HepG2 (cell line): Measurements from ENCODE around the gene HYAL2. TPM values are rescaled to one million over a fixed set of nuclear protein-coding genes. Genes with fewer than 3 reads are reported as not detected.

Source experiments
- GATAD2A ChIP-seq: IDR thresholded peaks from 2 replicates; pipeline ENCODE4 v1.6.1; 2016
- HDAC2 ChIP-seq: sonication (generic); formaldehyde crosslinking; IDR thresholded peaks from 2 replicates; pipeline ENCODE4 v1.4.0; 2020; ENCODE audit warnings: missing genetic modification reagents
- ISL2 ChIP-seq: sonication (generic); formaldehyde crosslinking; IDR thresholded peaks from 2 replicates; pipeline ENCODE4 v1.5.0; 2020; ENCODE audit warnings: missing genetic modification reagents
- KLF13 ChIP-seq: sonication (generic); formaldehyde crosslinking; IDR thresholded peaks from 2 replicates; pipeline ENCODE4 v1.4.0; 2020; ENCODE audit warnings: mild to moderate bottlenecking, missing genetic modification reagents
- MYNN ChIP-seq: sonication (generic); formaldehyde crosslinking; IDR thresholded peaks from 2 replicates; pipeline ENCODE4 v1.4.0; 2020; ENCODE audit warnings: mild to moderate bottlenecking, low read depth, missing genetic modification reagents
- ZMYM2 ChIP-seq: sonication (generic); formaldehyde crosslinking; IDR thresholded peaks from 2 replicates; pipeline ENCODE4 v1.8.0; 2022; ENCODE audit warnings: mild to moderate bottlenecking, missing genetic modification reagents
- ZNF12 ChIP-seq: sonication (generic); formaldehyde crosslinking; IDR thresholded peaks from 2 replicates; pipeline ENCODE4 v1.5.0; 2020; ENCODE audit warnings: missing genetic modification reagents
- ZNF136 ChIP-seq: sonication (generic); formaldehyde crosslinking; IDR thresholded peaks from 2 replicates; pipeline ENCODE4 v1.8.1; 2022; ENCODE audit warnings: low read depth, mild to moderate bottlenecking, moderate library complexity, missing genetic modification reagents
- ZNF24 ChIP-seq: fragments of 450-650 bp; IDR thresholded peaks from 2 replicates; pipeline ENCODE4 v1.6.1; 2017; ENCODE audit warnings: antibody characterized with exemption, mild to moderate bottlenecking
- ZNF557 ChIP-seq: sonication (generic); formaldehyde crosslinking; IDR thresholded peaks from 2 replicates; pipeline ENCODE4 v1.4.0; 2020; ENCODE audit warnings: missing genetic modification reagents
- polyA plus RNA-seq, 8 experiments: library from polyadenylated mRNA; depleted of rRNA in 3 of 8; stranded (reverse) in 7 of 8; unstranded in 1 of 8; fragments of >200 nt; fragmentation: Illumina TruSeq in 4 of 8; extraction: Trizol in 4 of 8; gene quantifications; 2 replicates each; pipeline versions ENCODE4 v1.2.1 to v1.2.3, GENCODE V29; 2011 to 2016; ENCODE audit warnings: low read depth in 4 of 8, missing spikeins in 1 of 8, mixed read lengths in 1 of 8; ENCODE audit not compliant: insufficient read depth in 1 of 8
- total RNA-seq, 5 experiments: library from RNA; depleted of rRNA; stranded (reverse); fragments of >200 nt; fragmentation: Illumina TruSeq; extraction: Trizol; gene quantifications; 2 replicates each; pipeline ENCODE4 v1.2.3, GENCODE V29; 2016; ENCODE audit warnings: low read depth in 1 of 5
- TF ChIP-seq, protein P1 (sequence below): sonication (generic); formaldehyde crosslinking; IDR thresholded peaks from 2 replicates; pipeline ENCODE4 v1.4.0; 2020; ENCODE audit warnings: mild to moderate bottlenecking, low read depth, missing genetic modification reagents
- TF ChIP-seq, protein P2 (sequence below): sonication (generic); formaldehyde crosslinking; IDR thresholded peaks from 2 replicates; pipeline ENCODE4 v1.8.0; 2022; ENCODE audit warnings: missing genetic modification reagents, mild to moderate bottlenecking, inconsistent platforms, borderline replicate concordance
- TF ChIP-seq, protein P3 (sequence below): IDR thresholded peaks from 2 replicates; pipeline ENCODE4 v1.6.1; 2018; ENCODE audit warnings: missing genetic modification reagents
- TF ChIP-seq, protein P4 (sequence below): sonication (generic); formaldehyde crosslinking; IDR thresholded peaks from 2 replicates; pipeline ENCODE4 v1.9.0; 2021; ENCODE audit warnings: mild to moderate bottlenecking, missing genetic modification reagents
- TF ChIP-seq, protein P5 (sequence below): sonication (generic); formaldehyde crosslinking; conservative IDR thresholded peaks from 2 replicates; pipeline ENCODE4 v1.4.0; 2020; ENCODE audit warnings: missing genetic modification reagents

HYAL2 gene
- total and polyA plus RNA-seq, 2 of the 13 experiments (the other 11 are each of a cell fraction or from before 2014, with no cell fraction given), result 76.2 to 102 TPM

DNA sequence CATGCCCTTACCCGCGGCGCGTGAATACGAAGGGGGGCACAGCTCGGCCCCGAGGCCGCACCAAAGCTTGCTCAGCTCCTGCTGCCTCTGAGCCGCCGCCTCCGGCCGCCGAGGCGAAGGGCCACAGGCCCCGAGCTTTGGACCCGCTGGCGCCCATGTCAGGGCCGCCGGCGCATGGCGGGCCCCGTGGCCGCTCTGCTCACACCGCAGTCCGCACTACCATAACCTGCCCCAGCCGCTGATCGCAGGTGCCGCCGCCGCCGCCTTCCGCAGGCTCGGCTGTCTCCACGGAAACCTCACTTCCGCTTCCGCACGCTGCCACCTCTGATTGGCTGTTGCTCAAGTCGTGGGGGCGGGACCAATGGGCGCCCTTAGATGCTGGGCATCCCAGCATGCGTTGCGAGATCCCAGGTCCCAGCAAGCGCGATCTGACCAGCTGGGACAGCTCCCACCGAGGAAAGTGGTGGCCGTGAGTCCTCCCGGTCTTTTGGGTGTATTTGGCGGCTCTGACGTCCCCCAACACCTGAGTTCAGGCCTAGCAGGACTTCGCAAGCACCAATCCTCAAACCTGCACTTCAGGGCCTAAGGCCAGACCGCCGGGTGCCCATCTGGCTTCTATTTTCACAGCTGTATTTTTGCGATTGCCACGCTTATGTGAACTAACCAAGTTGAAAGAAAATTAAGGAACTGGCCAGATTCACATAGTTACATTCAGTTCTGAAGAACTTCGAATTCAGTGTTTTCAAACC, 5.6 kb upstream of the HYAL2 start, which contains the start of gene TUSC2 (continued):
- TF ChIP-seq HDAC2 (CRISPR knock-in tag) (peak; percentile 80), ZMYM2 (no peak), ISL2 (CRISPR knock-in tag) (peak; percentile 70), ZNF24 (no peak), KLF13 (no peak), ZNF136 (CRISPR knock-in tag) (no peak), GATAD2A (0 out of 2 replicates have a peak, but pooled peaks have one; percentile 14), ZNF12 (no peak), ZNF557 (CRISPR knock-in tag) (no peak), MYNN (CRISPR knock-in tag) (no peak)
- TF ChIP-seq, protein P1, sequence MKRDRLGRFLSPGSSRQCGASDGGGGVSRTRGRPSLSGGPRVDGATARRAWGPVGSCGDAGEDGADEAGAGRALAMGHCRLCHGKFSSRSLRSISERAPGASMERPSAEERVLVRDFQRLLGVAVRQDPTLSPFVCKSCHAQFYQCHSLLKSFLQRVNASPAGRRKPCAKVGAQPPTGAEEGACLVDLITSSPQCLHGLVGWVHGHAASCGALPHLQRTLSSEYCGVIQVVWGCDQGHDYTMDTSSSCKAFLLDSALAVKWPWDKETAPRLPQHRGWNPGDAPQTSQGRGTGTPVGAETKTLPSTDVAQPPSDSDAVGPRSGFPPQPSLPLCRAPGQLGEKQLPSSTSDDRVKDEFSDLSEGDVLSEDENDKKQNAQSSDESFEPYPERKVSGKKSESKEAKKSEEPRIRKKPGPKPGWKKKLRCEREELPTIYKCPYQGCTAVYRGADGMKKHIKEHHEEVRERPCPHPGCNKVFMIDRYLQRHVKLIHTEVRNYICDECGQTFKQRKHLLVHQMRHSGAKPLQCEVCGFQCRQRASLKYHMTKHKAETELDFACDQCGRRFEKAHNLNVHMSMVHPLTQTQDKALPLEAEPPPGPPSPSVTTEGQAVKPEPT (CRISPR knock-in tag), result no peak; the same call in 1 of the 2 replicates
- TF ChIP-seq, protein P2, sequence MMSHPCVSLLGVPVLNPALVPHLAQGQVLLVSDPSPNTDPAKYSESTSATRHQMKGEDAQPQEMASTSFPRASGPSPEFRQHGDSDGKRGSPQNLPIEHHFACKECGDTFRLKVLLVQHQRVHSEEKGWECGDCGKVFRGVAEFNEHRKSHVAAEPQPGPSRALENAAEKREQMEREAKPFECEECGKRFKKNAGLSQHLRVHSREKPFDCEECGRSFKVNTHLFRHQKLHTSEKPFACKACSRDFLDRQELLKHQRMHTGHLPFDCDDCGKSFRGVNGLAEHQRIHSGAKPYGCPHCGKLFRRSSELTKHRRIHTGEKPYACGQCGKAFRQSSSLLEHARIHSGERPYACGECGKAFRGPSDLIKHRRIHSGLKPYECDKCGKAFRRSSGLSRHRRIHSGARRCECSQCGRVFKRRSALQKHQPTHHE (CRISPR knock-in tag), result 0 out of 2 replicates have a peak, but pooled peaks have one; percentile 71
- TF ChIP-seq, protein P3, sequence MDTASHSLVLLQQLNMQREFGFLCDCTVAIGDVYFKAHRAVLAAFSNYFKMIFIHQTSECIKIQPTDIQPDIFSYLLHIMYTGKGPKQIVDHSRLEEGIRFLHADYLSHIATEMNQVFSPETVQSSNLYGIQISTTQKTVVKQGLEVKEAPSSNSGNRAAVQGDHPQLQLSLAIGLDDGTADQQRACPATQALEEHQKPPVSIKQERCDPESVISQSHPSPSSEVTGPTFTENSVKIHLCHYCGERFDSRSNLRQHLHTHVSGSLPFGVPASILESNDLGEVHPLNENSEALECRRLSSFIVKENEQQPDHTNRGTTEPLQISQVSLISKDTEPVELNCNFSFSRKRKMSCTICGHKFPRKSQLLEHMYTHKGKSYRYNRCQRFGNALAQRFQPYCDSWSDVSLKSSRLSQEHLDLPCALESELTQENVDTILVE, result peak; percentile 71
- TF ChIP-seq, protein P4, sequence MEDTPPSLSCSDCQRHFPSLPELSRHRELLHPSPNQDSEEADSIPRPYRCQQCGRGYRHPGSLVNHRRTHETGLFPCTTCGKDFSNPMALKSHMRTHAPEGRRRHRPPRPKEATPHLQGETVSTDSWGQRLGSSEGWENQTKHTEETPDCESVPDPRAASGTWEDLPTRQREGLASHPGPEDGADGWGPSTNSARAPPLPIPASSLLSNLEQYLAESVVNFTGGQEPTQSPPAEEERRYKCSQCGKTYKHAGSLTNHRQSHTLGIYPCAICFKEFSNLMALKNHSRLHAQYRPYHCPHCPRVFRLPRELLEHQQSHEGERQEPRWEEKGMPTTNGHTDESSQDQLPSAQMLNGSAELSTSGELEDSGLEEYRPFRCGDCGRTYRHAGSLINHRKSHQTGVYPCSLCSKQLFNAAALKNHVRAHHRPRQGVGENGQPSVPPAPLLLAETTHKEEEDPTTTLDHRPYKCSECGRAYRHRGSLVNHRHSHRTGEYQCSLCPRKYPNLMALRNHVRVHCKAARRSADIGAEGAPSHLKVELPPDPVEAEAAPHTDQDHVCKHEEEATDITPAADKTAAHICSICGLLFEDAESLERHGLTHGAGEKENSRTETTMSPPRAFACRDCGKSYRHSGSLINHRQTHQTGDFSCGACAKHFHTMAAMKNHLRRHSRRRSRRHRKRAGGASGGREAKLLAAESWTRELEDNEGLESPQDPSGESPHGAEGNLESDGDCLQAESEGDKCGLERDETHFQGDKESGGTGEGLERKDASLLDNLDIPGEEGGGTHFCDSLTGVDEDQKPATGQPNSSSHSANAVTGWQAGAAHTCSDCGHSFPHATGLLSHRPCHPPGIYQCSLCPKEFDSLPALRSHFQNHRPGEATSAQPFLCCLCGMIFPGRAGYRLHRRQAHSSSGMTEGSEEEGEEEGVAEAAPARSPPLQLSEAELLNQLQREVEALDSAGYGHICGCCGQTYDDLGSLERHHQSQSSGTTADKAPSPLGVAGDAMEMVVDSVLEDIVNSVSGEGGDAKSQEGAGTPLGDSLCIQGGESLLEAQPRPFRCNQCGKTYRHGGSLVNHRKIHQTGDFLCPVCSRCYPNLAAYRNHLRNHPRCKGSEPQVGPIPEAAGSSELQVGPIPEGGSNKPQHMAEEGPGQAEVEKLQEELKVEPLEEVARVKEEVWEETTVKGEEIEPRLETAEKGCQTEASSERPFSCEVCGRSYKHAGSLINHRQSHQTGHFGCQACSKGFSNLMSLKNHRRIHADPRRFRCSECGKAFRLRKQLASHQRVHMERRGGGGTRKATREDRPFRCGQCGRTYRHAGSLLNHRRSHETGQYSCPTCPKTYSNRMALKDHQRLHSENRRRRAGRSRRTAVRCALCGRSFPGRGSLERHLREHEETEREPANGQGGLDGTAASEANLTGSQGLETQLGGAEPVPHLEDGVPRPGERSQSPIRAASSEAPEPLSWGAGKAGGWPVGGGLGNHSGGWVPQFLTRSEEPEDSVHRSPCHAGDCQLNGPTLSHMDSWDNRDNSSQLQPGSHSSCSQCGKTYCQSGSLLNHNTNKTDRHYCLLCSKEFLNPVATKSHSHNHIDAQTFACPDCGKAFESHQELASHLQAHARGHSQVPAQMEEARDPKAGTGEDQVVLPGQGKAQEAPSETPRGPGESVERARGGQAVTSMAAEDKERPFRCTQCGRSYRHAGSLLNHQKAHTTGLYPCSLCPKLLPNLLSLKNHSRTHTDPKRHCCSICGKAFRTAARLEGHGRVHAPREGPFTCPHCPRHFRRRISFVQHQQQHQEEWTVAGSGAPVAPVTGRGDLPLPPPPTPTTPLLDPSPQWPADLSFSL (CRISPR knock-in tag), result no peak
- TF ChIP-seq, protein P5, sequence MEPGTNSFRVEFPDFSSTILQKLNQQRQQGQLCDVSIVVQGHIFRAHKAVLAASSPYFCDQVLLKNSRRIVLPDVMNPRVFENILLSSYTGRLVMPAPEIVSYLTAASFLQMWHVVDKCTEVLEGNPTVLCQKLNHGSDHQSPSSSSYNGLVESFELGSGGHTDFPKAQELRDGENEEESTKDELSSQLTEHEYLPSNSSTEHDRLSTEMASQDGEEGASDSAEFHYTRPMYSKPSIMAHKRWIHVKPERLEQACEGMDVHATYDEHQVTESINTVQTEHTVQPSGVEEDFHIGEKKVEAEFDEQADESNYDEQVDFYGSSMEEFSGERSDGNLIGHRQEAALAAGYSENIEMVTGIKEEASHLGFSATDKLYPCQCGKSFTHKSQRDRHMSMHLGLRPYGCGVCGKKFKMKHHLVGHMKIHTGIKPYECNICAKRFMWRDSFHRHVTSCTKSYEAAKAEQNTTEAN (CRISPR knock-in tag), result no peak
